SKM-1 (cell line): ENCODE results near the gene C20orf204.
"Not testable (repeated sequence)": the region's sequence is repeated elsewhere in the genome, so short reads cannot be mapped to it uniquely, and the experiment has no call there.

Experiments used
- DNase-seq: peaks from one replicate; lab custom pipeline; 2025; ENCODE audit not compliant: unreplicated experiment; lab: John Stamatoyannopoulos, UW

The C20orf204 gene

DNA sequence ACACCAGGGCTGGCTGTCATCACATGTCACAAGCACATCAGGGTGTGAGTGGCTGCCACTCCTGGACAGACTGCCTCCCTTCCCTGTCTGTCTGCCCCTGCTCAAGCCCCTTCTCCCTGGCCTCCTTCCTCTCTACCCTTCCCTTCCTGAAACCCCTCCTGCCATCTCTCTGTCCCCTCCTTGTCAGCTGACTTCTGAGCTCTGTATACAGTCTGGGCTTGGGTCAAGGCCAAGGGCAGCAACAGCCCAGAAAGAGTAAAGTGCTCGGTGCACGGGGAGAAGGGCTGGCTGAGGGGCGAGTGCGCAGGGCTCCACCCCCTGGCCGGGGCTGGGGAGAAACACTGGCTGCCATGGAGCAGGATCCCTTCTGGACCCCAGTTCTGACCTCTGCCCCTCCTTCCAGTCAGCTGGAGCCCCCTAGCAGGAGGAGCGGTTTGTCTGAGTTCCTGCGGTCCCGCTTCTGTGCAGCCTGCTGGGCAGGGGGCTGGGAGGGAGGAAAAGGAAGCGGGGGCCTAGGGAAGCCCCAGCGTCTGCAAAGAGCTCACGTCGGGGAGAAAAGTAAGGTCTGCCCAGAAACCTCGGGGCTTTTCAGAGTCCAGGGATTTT, 46.2 kb downstream of the C20orf204 start:
- no peak for DNase-seq

DNA sequence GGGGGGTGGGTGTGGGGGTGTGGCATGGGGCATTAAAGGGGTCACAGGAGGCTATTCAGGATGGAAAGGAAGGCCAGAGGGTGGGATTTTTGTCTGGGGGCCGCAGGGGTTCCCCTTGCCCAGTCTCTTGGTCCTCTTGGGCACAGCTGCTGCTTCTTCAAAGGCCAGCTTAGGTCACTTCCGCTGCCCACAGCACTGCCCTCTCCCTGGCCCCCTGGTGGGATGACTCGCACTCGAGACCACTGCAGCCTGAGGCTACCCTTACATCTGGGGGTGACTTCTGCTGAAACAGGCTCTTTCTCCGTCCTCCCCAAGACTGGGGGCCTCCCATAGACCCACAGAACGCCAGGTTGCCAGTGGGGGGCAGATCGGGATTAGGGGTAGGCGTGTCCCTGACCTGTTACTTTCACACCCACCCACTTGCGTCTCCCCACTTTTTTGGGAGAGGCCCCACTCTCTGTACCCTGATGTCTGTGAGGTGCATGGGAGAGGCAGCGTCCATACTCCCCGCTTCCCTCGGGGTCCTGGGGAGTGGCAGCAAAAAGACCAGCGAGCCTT, 46.9 kb downstream of the C20orf204 start:
- DNase-seq, result no peak

DNA sequence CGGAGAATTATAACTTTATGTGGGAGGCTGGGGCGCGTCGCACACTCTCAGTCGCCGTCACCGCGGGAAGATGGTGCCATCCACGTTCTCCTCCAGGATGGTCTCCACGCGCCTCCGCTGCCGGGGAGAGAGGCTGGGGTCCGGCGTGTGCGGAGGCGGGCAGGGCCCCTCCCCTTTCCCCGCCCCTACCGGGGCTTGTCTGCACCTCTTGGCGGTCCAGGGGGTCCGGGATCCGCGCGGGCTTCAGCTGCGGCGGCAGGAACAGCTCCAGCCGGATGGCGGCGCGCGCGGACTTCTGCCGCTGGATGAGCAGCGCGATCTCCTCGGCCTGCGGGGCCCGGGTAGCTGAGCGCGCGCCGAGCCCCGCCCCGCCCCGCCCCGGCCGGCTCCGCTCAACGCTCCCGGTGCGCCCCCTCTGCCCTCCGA, 47.4 kb downstream of the C20orf204 start:
- peak; percentile 60 for DNase-seq

DNA sequence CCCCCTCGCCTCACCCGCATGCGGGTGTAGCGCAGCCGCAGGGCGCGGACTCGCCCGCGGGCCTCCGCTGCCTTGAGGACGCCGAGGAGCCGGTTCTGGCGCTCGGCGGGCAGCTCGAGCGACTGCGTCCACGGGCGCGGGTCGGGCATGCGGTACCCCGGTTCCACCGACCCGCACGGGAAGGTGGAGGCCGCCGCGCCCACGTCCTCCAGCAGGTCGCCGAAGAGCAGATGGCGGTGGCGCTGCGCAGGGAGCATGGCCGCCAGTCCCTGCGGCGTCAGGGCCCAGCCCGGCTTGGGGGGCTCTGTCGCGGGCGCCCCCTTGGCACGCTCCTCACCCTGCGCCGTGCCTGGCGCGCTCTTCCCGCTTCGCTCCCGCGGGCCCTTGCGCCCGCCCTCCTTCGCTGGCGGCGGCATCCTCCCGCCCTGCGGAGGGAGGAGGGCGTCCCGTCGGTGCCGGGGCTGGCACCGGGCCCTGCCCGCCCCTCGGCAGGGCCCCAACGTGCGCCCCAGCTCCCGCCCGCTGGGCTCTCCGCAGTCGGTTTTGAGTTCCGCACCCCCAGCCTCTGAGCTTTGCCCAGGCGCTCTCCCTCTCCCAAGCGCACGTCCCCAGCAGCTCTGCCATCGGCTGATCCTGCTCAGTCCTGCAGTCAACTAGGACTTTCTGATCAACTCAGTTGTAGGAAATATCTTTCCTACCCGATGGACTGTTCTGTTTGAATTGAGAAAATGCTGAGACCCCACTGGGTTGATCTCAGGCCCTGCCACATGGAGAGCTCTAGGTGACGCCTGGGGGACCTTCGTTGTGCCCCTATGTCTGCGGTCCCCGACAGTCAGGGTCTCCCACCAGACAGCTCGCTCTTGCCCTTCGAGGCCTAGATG, 48.1 kb downstream of the C20orf204 start, which contains the start of gene LKAAEAR1:
Gene LKAAEAR1, minus strand, starts transcription at position 595 of the 881 bp plus-strand sequence. Its CDS starts 179 bp downstream, at position 416.
- DNase-seq, result no peak

DNA sequence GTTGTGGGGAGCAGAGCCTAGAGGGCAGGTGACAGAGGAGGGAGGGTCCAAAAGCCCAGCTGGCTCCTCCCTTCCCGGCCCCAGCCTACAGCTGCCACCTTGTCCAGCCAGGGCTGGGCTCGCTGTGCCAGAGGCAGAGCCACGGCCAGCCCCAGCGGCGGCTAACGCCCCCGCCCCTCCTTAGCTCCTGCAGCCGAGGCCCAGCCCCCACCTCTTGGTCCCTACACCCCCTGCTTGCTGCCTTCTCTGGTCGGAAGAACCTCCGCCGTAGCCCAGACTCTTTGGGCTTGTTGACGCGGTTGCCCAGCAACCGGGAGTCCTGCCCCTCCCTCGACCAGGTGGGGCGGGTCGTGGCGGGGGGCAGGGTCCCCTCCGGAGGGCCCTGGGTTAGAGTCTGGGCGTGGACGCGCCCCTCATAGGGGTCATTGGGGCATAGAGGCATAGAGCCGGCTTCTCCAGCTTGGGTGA, 48.7 kb downstream of the C20orf204 start:
- no peak for DNase-seq

DNA sequence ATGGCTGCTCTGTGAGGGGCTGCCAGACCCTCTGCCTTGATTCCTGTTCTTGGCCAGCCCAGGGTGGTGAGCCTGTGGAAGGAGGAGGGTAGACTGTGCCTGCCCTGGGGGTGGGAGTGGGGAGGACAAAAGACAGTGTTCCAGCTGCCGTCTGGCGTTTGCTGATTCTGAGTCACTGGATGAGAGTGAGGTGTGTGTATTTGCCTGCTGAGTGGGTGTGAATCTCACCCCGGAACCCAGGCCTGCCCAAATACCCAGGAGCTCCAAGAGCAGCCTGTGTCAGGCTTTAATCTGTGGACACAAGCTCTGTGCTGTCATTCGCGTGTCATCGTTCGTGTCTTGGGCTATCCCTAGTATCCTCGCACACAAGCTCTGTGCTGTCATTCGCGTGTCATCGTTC, 50.8 kb downstream of the C20orf204 start:
- no peak for DNase-seq

DNA sequence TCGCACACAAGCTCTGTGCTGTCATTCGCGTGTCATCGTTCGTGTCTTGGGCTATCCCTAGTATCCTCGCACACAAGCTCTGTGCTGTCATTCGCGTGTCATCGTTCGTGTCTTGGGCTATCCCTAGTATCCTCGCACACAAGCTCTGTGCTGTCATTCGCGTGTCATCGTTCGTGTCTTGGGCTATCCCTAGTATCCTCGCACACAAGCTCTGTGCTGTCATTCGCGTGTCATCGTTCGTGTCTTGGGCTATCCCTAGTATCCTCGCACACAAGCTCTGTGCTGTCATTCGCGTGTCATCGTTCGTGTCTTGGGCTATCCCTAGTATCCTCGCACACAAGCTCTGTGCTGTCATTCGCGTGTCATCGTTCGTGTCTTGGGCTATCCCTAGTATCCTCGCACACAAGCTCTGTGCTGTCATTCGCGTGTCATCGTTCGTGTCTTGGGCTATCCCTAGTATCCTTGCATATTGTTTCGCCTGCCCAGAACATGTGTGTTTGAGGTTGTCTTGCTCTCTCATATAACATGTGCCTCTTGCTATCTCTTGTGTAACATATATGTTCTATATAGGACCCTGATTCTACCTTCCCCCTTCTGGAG, 51.3 kb downstream of the C20orf204 start:
- DNase-seq, result not testable (repeated sequence)

DNA sequence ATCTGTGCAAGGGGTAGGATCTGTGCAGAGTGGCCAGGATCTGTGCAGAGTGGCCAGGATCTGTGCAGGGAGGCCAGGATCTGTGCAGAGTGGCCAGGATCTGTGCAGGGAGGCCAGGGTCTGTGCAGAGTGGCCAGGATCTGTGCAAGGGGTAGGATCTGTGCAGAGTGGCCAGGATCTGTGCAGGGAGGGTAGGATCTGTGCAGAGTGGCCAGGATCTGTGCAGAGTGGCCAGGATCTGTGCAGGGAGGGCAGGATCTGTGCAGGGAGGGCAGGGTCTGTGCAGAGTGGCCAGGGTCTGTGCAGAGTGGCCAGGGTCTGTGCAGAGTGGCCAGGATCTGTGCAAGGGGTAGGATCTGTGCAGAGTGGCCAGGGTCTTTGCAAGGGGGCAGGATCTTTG, 52.6 kb downstream of the C20orf204 start:
- DNase-seq, result not testable (repeated sequence)
